Measurements from ENCODE around the gene ADGRL2. TPM values are rescaled to one million over a fixed set of nuclear protein-coding genes. Genes with fewer than 3 reads are reported as not detected.
A peak's percentile ranks its signal among the peaks of the same experiment; 100 is the strongest.

Gene ADGRL2
- total RNA-seq, 1 experiment from 2014 or later = 34.2 TPM

- H3K4me3 ChIP-seq (ENCODE audit: low read depth in 2 of 2, low read length in 2 of 2) = peak overlapping the region; percentile 55 to 73
- POLR2A ChIA-PET = interaction anchor here (0.6 kb wide), 1 partner anchor 31 kb away, joined by 6 read pairs; no protein-coding TSS in a partner anchor
- intact Hi-C loops (cut with micrococcal nuclease; ENCODE audit: unreplicated experiment) = no loop called here
- in situ Hi-C loops (cut with HindIII; ENCODE audit: low pct_unique_long_range_greater_than_20kb, low sequenced_read_pairs) = no loop called here
- peak; percentile 78 for ATAC-seq
- peak overlapping the region; percentile 84 for H3K27ac ChIP-seq (ENCODE audit: low read length)
- H3K36me3 ChIP-seq (ENCODE audit: control insufficient read depth, insufficient read depth, low read length) = no peaks in the 10 kb centered on the region
- H3K4me1 ChIP-seq (ENCODE audit: control insufficient read depth, insufficient read depth, low read length) = peaks cover 11% of the 10 kb centered on the region
- BruUV-seq (replicated peaks) = no TSS peak
- CTCF ChIA-PET = interaction anchor here (0.6 kb wide), 1 partner anchor 26 kb away, joined by 3 read pairs; no protein-coding TSS in a partner anchor
- H3K9me3 ChIP-seq (ENCODE audit: control insufficient read depth, insufficient read depth, low read depth, low read length) = no peaks in the 10 kb centered on the region
- no peaks in the 10 kb centered on the region for H3K27me3 ChIP-seq (ENCODE audit: control insufficient read depth, insufficient read depth, low read length)
- TF ChIP-seq POLR2AphosphoS5 (IDR thresholded peaks at IDR 0.05; ENCODE audit: low read depth, low read length) = no peak
- no peak for TF ChIP-seq TCF7L2 (IDR thresholded peaks at IDR 0.05; ENCODE audit: low read depth, low read length)
- no peak for TF ChIP-seq SIN3A (IDR thresholded peaks at IDR 0.05; ENCODE audit: borderline replicate concordance, insufficient read depth, low read depth, low read length)
- TF ChIP-seq CTCF (IDR thresholded peaks at IDR 0.05) = peak; percentile 69
- TF ChIP-seq REST (IDR thresholded peaks at IDR 0.05; ENCODE audit: insufficient read depth in 1 of 2, low read depth in 2 of 2, low read length in 1 of 2) = no peak
- DNase-seq (ENCODE audit: low read depth, low spot score) = no peak
These were observed 2.1 kb downstream of the ADGRL2 start for GRCh38 chr1:81802707-81803430.

- Histone ChIP-seq H3K4me1 (ENCODE audit: control insufficient read depth, insufficient read depth, low read length) (peaks cover 12% of the 10 kb centered on the region), H3K4me3 (ENCODE audit: low read depth in 2 of 2, low read length in 2 of 2) (peak overlapping the region; percentile 55 to 73), H3K27me3 (ENCODE audit: control insufficient read depth, insufficient read depth, low read length) (no peaks in the 10 kb centered on the region), H3K9me3 (ENCODE audit: control insufficient read depth, insufficient read depth, low read depth, low read length) (no peaks in the 10 kb centered on the region), H3K36me3 (ENCODE audit: control insufficient read depth, insufficient read depth, low read length) (no peaks in the 10 kb centered on the region), H3K27ac (ENCODE audit: low read length) (peak overlapping the region; percentile 84)
- in situ Hi-C loops (cut with HindIII; ENCODE audit: low pct_unique_long_range_greater_than_20kb, low sequenced_read_pairs) (no loop called here), intact Hi-C loops (cut with micrococcal nuclease; ENCODE audit: unreplicated experiment) (no loop called here)
- ChIA-PET CTCF (interaction anchor here (0.6 kb wide), 1 partner anchor 27 kb away, joined by 3 read pairs; no protein-coding TSS in a partner anchor), POLR2A (interaction anchor here (0.6 kb wide), 1 partner anchor 32 kb away, joined by 6 read pairs; no protein-coding TSS in a partner anchor)
- DNase-seq (ENCODE audit: low read depth, low spot score) = no peak
- TSS peak; percentile 36 for BruUV-seq (replicated peaks)
- peak; percentile 25 for ATAC-seq
- TF ChIP-seq SIN3A (IDR thresholded peaks at IDR 0.05; ENCODE audit: borderline replicate concordance, insufficient read depth, low read depth, low read length) (no peak), REST (IDR thresholded peaks at IDR 0.05; ENCODE audit: insufficient read depth in 1 of 2, low read depth in 2 of 2, low read length in 1 of 2) (no peak), CTCF (IDR thresholded peaks at IDR 0.05) (no peak), TCF7L2 (IDR thresholded peaks at IDR 0.05; ENCODE audit: low read depth, low read length) (no peak), POLR2AphosphoS5 (IDR thresholded peaks at IDR 0.05; ENCODE audit: low read depth, low read length) (no peak)
These were observed 2.8 kb downstream of the ADGRL2 start for GRCh38 chr1:81803431-81804110.
